Measurements from ENCODE around the gene G3BP2.
"Not testable (repeated sequence)": the region's sequence is repeated elsewhere in the genome, so short reads cannot be mapped to it uniquely, and the experiment has no call there.

G3BP2 gene

DNA sequence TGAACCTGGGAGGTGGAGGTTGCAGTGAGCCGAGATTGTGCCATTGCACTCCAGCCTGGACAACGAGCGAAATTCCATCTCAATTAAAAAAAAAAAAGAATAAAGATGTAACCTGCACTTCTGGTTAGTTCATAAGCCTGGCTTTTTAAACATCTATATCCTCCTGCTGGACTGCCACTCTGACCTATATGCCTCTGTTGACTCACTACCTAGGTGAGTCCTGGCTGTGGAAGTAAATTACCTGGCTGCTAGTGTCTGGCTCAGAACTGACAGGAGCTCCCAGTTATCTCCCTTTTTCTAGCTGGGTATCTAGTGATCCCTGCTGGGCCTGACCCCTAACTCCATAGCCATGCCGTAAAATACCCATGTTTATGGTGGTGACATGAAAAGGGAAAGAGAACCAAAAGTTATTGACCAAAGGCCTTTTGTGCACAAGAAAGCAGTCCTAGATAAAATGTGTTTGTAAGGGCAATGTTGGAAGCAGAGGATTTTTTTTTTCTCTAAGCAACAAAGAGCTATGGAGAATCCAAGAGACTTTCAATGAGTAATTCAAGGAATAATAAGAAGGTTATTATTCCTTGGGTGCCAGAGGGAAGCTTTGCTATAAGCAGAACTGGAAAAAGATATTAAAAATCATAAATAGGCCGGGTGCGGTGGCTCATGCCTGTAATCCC lies 10.4 kb upstream of the G3BP2 start:
- no peak for DNase-seq

DNA sequence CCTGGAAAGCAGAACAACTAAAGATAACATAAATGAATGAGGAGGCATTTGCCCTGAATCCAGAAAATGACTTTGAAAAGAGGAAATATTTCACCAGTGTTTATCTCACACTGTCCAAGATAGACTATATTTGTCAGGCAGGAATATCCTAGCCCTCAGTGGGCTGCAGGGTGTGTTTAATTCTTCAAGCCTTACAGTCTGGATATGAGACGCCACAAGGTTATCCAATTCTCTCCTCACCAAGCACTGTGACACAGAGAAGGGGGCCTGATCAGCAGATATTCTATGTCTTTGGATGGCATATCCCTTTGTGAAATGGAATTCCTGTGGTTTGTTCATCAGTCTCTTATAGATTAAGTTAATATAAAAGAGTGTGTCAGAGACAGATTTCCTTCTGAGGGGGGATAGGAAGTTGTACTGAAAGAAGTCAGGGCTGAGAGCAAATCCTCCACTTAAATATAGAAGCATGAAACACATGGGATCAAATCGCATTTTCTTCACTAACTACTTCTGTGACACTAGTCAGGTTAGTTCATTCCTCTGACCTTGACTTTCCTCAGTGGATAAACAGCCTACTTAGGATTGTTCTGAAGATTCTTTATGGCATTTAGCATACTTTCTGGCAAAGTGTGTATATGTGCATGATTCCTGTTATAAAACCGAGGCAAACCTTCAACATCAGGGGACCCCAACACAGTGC lies 6.8 kb upstream of the G3BP2 start:
- DNase-seq: no peak

DNA sequence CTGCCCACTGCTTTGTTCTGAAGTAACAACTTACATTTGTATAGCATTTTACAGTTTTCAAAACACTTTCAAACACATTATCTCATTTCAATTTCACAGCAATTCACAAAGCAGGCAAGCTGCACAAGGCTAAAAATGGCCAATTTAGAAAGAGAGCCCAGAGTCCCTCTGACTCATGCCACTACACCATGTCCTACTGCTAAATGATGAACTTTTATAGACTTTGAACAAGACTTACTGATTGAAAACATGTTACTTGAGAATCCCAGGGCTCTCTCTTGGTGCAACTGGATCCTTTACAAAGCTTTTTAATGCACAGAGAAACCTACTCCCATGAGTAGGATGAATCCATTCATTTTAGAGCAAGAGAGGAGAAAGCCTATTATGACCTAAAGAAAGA lies 5.8 kb upstream of the G3BP2 start:
- DNase-seq: no peak

DNA sequence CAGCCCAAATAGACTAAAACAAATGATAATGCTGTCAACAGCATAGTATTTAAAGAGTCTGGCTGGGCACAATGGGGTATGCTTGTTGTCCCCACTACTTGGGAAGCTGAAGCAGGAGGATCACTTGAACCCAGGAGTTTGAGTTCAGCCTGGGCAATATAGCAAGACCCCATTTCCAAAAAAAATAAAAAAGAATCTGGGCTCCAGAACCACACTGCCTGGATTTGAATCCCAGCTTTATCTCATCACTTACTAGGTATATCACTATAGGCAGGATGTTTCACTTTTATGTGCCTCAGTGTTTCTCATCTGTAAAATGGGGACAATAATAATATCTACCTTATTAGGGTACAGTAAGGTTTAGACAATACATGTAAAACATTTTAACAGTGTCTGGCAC lies 5.3 kb upstream of the G3BP2 start:
- DNase-seq: no peak

DNA sequence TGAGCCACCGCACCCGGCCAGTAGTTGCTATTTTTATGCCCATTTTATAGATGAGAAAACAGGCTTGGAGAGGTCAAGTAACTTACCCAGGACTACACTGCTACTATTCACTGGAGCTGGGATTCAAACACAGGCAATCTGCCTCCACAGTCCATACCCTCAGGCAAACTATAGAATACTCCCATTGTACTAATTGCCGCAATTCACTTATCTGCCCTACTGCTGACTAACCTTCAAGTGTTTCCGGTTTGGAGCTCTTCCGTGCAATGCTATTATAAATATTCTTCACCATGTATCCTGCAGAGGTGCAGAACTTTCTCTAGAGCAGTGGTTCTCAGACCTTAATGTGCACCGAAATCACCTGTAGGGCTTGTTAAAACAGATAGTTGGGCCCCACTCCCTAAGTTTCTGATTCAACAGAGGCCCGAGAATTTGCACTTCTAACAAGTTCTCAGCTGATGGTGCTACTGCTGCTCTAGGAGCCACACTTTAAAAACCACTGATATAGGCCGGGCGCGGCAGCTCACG lies 1.9 kb upstream of the G3BP2 start:
- no peak for DNase-seq

DNA sequence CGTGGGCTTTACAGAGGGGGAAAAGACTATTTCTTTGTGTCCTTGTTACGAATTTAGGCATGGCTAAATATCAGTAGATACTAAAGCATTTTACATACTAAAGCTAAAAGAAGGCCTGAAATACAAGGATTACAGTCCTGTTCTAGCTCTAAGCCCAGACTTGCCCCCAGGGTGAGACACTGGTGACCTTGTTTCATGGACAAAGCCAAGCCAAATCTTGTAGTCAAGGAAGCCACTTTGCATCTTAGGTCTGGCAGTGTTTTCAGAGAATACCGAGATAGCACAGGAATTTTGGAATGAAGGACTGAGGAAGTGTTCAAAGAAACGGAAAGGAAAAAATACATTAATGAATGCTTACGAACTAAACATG lies 733 bp upstream of the G3BP2 start:
- no peak for DNase-seq

DNA sequence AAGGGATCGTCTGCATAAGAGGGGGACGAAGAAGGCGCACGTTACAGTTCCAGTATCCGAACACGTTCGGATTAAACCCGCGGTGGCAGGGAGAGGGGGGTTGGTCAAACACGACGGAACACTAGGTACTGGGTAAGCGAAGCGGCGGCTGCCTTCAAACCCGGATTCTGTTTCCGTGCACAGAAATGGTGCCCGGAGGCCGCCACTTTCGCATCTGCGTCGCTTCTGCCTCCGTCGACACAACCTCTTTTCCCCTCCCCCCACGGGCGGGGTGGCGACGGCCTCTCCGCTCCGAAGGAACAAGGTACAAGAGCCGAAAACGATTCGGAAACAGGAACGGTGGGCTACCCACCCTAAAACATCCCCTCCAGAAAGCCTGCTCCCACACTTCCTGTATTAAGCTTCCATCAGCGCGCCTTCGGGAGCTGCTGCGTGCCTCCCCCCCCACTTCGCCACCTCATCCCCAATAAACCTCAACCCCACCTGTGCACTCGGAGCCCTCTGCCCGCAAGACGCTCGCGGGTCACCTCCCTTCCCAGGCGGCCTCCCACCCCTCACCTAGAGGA lies 667 bp downstream of the G3BP2 start:
- peak; percentile 89 for DNase-seq

DNA sequence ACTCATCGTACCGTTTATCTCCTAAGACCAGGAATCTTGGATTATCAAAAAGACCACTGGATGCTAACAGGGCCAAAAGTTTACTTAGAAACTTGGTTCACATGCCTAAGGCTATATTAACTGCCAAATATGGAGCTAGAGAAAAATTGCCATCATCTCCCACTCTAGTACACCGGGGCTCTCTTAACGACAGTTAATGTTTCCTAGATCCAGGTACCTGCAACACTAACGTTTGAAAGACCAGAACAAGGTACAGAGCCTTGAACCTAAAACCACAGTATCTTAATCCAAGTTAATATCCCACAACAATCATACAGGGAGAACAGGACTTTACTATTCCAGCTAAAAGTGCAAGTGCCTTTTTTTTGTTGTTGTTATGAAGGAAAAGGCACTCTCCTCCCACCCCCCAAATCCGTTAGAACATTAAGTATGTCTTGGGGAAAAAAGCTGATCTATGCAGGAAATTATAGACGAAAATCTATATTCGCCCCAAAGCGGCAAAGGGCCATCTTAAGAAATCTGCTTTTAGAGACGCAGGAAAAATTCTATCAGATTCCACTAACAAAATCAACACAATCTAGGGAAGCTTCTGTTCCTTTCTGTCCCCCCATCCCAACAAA lies 1.3 kb downstream of the G3BP2 start:
- no peak for DNase-seq

DNA sequence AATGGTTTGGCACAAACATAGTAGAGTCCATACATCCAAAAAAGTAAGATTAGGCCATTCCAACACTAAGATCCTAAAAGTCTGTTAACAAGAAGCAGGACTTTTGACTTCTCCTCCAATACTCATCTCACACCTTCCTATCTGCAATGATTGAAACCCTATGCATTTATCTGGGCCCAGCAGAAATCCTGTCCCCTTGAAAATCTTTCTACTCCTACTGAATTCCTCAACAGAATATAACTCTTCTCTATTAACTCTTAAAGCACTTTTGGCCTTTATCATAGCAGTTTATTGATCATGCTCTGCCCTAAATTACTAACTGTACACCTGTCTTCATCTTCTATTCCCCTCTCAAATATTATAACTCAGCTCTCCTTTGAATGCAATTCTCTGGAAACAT lies 4.6 kb downstream of the G3BP2 start:
- no peak for DNase-seq

DNA sequence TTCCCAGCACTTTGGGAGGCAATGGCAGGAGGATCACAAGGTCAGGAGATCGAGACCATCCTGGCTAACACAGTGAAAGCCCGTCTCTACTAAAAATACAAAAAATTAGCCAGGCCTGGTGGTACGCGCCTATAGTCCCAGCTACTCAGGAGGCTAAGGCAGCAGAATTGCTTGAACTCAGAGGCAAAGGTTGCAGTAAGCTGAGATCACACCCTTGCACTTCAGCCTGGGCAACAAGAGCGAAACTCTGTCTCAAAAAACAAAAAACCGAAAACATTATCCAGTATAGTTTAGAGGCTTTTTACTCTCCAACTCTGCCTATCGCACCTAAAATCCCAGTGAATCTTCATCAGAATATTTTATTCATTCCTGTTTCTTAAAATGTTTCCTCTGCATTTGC lies 5.6 kb downstream of the G3BP2 start:
- DNase-seq: not testable (repeated sequence)

DNA sequence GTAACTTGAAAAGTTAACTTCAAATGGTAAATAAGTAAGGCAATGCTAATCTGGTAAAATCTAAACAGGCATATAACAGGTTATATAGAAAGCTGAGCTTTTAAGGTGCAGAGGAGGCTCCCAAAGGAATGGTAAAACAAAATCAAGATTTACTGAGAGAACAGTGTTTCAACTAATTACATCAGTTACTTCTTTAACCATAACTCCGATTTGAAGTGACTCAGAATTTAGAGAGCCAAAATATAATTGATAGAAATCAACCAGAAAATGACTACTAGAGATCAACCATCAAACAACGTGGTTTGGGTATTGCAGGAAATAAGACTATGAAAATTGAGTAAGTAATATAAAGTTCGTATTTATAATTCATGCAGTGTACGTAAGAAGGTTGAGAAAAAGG lies 6.9 kb downstream of the G3BP2 start:
- DNase-seq: no peak

DNA sequence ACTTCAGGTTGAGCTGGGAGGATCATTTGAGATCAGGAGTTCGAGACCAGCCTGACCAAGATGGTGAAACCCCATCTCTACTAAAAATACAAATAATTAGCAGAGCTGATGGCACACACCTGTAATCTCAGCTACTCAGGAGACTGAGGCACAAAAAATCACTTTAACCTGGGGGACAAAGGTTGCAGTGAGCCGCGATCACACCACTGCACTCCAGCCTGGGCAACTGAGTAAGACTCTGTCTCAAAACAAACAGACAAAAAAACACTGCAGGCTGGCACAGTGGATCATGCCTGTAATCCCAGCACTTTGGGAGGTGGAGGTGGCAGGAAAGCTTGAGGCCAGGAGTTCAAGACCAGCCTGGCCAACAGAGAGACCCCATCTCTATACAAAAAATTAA lies 8.6 kb downstream of the G3BP2 start:
- DNase-seq: not testable (repeated sequence)

DNA sequence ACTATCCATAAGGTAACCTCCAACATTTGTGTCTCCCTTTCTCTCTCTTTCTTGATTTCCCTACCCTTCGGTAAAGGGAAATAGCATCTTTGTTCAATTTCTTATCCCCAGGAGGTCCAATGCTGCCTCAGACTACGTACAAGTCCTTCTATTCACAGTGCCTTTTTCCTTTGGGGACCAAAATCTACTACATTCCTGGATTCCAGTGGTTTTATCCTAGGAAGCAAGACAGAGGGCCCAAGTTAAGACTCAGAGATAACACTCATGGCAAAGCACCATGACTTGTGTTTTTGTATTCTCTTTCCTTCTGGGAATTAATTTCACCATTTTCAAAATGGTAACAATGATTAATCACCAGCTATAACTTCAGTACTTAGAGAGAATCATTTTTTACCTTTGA lies 10.6 kb downstream of the G3BP2 start:
- no peak for DNase-seq

DNA sequence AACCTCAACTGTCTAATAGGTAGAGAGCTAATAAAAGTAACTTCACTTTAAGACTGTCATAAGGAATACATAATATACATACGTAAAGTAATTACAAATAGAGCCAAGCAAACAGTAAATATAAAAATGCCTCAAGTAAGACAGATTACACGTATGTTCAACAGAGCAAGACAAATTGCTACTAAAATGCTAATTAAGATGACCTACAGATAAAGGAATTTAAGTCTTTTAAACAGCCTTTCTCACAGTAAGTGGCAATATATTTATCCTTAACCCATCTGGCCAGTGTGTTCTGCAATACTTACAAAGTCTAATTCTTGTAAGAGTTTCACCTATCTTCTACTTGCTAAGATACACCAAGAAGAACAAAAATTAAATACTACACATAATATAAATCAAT lies 12.7 kb downstream of the G3BP2 start:
- DNase-seq: no peak

DNA sequence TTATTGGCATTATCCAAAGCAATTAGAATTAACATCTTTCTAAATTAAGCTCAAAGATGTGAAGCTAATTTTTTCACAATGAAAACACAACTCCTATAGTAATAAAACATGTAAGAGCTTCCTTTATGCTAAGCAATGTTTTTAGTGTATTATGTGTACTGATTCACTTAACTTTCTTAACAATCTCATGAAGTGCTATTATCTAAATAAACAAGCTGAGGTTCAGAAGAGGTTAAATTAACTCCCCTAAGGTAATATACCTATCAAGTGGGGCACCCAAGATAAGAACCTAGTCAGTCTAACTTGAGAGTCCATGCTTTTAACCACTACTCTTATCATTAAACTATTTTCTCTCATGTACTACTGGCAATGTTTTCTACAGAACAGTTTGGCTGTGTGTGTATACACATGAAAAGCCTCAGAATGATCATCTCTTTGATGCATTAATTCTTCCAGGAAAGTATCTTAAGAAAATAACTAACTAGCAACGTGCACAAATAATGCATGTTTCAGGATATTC lies 13.6 kb downstream of the G3BP2 start:
- DNase-seq: no peak

DNA sequence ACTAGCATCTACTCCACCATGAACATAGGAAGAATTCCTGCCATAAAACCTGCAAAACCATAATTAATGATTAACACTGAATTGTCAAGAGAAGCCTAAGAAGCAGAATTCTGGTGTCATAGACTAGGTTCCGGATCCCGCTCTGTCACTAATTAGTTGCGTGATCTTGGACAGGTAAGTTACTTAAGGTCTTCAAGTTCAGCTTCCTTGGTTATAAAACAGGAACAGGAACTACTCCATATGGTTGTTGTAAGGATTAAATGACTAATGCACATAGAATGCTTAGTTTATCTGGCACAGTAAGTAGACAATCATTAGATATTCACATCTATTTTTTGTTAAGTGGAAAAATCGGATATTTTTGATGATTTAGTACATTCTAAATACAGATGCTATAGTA lies 14.3 kb downstream of the G3BP2 start:
- DNase-seq: no peak

DNA sequence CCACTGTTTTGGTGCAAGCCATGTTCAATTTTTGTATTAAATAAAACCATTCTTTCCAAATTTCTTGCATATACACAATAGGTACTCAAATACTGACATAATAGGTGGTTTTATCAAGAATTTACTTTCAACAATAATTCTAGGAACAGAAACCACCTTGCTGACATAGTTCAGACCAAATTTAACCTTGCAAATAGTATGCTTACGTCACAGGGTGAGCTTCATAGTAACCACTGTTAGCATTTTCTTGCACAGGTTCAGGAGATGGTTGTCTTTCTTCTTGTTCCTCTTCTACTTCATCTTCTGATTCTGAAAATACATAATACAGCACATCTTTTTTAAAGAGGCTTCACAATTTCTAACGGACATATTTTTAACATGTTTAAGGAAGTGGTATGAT lies 17.6 kb downstream of the G3BP2 start:
- DNase-seq: peak; percentile 58

DNA sequence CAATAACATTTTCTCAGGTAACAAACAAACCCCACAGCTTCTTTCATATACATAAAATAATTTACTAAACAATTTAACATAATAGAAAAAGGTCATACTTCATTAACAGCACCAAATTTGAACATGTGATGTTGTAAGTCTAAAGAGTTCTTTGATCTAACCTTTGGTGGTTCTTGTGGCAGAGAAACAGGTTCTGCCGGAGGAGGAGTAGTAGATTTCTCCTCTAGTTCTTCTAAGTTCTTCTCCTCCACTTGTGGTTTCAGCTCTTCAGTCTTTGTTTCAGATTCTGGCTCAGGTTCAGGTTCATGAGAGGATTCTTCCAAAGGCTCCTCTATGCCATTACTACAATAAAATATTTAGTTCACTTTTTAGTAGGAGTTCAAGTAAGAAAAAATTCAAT lies 18.3 kb downstream of the G3BP2 start:
- DNase-seq: no peak

DNA sequence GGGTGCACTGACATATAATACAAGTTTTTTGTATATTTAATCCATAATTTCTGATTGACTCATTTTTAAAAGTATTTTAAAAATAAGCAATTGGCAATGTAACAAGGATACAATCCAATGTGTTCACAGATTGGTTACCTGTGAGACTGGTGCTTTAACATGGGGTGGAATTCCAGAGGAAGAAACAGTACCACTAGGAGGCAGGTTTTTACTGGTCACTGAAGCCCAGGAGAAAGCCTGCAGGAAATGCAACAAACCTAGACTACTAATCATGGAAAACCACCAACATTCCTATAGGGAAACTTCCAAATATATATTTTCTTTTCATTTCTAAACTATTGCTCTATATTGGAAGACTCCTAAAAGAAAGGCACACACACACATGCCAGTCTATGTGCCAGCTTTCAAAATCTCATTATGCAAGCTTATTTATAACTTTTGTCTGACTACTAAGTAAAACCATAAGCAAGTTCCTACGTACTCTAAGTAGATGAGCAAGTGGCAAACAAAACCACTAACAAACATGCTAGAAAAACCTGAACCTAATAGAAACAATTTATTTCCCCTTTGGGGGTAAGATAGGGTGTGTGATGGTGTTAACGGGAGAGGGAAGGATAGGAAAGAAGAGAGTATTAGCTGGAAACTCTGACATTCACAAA lies 19.2 kb downstream of the G3BP2 start:
- DNase-seq: no peak

DNA sequence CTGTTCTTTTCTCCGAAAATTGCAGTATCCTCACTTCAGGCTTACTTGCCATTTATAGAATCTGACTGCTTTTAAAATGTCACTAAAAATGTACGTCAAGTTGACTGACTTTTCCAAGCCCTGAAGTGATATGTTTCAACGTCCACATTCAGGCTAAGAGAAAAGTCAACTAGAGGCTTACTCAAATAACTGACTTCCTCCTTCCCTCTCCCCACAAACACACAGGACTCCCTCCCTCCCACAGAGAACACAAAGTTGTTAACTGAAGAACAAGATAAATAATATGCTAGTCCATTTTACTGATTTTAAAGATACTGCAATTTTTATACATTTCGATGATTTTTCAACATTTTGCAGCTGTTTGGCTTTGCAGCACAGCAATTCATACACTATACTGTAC lies 29.1 kb downstream of the G3BP2 start:
- DNase-seq: no peak

DNA sequence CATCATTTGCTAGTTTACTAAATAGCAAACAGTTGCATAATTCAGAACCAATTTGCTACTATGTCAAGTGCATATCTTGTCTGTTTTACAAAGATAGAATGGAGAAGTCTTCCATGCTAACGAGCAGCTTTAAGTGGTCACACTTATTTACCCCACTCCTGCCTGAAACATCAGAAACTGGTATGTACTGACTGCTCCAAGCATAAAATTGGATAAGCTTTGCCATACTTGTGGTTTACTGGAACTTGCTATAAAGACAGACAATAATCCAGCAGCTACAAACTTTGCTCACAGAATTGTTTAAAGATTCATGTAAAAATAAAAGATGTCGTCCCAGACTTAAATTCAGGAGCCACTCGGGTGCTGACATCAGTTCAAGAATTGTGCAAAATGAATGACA lies 29.6 kb downstream of the G3BP2 start:
- no peak for DNase-seq

DNA sequence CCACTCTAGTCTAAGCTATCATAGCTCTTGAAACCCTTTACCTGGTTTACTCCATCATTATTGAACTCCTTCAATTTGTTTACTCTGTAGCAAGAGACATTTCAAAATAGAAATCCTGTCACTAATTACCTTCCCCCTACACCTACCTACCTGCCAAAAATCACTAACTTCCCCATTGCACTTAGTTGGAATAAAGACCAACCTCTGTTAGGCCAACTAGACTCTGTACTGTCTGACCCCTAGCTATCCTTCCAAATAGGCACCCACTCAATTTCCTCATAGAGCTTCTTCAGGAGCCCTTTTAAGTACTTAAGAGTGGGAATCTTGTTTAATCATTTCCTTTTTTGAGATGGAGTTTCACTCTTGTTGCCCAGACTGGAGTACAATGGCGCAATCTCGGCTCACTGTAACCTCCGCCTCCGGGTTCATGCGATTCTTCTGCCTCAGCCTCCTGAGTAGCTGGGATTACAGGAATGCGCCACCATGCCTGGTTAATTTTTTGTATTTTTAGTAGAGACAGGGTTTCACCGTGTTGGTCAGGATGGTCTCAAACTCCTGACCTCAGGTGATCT lies 34.0 kb downstream of the G3BP2 start:
- DNase-seq: no peak

DNA sequence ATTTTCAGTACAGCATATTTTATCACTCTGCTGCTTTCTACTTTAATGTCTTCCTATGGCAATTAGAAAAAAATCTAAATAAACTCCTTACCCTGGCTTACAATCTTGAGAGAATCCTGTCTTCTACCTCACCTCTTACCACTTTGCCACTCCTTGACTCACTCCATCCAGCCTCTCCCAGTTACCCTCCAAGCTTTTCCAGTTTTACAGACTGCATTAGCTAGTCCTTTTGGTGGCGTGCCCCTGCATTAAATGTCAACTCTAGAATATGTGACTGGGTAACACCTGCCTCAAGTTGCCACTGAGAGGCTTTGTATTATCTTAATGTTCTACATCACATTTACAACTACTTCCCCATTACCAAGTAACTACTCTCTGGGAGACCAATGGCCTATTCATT lies 35.4 kb downstream of the G3BP2 start:
- no peak for DNase-seq

All from activated CD4-positive, alpha-beta T cell treated with anti-CD3 and anti-CD28 coated beads, Interleukin-2, Interleukin-6, amounts not matched to agents 100 ng/mL and 50 ng/mL, durations not matched to agents 16 hours and 8 hours (primary cell).